H1 (cell line): ENCODE results near the gene GCH1.

Source experiments
- CEBPB ChIP-seq: IDR thresholded peaks from 2 replicates; pipeline ENCODE4 v1.6.1; 2012; ENCODE audit warnings: low read depth, low read length
- CTCF ChIP-seq, 3 experiments: IDR thresholded peaks; 1 replicate in 2 of 3; 2 replicates in 1 of 3; pipeline versions ENCODE4 v1.5.1 to v1.6.1; 2011; ENCODE audit warnings: low read length in 3 of 3, mild to moderate bottlenecking in 3 of 3, inconsistent platforms in 2 of 3, low read depth in 1 of 3, moderate library complexity in 1 of 3; ENCODE audit not compliant: insufficient read depth in 1 of 3; ENCODE audit errors: control extremely low read depth in 1 of 3
- EP300 ChIP-seq, 2 experiments: IDR thresholded peaks; 1 replicate in 1 of 2; 2 replicates in 1 of 2; pipeline ENCODE4 v1.6.1; 2011 to 2012; ENCODE audit warnings: low read depth in 2 of 2, low read length in 2 of 2, mild to moderate bottlenecking in 2 of 2, borderline replicate concordance in 1 of 2, inconsistent platforms in 1 of 2, moderate library complexity in 1 of 2
- FOSL1 ChIP-seq: IDR thresholded peaks from 2 replicates; pipeline ENCODE4 v1.6.1; 2011; ENCODE audit warnings: mild to moderate bottlenecking, low read depth, low read length, moderate library complexity; ENCODE audit not compliant: insufficient read depth
- JUND ChIP-seq: IDR thresholded peaks from 2 replicates; pipeline ENCODE4 v1.6.1; 2011; ENCODE audit warnings: mild to moderate bottlenecking, improper control_type of control experiment, low read length
- MAFK ChIP-seq: IDR thresholded peaks from 2 replicates; pipeline ENCODE4 v1.6.1; 2012; ENCODE audit warnings: low read depth, mild to moderate bottlenecking, improper control_type of control experiment, low read length
- POLR2A ChIP-seq, 2 experiments: IDR thresholded peaks; 1 replicate in 1 of 2; 2 replicates in 1 of 2; pipeline ENCODE4 v1.6.1; 2011; ENCODE audit warnings: low read depth in 2 of 2, low read length in 2 of 2, mild to moderate bottlenecking in 2 of 2; ENCODE audit errors: control extremely low read depth in 1 of 2
- POLR2AphosphoS5 ChIP-seq: IDR thresholded peaks from 2 replicates; pipeline ENCODE4 v1.6.1; 2011; ENCODE audit warnings: low read depth, low read length
- RNF2 ChIP-seq: fragments of 200-900, 300-1000 bp; sonication (generic); IDR thresholded peaks from 2 replicates; pipeline ENCODE4 v1.7.1; 2016; ENCODE audit warnings: borderline replicate concordance, low read depth, mild to moderate bottlenecking, antibody characterized with exemption, low read length; ENCODE audit not compliant: poor library complexity, severe bottlenecking; ENCODE audit errors: missing control alignments
- SIN3A ChIP-seq, 2 experiments: IDR thresholded peaks in 1 of 2; conservative IDR thresholded peaks in 1 of 2; 2 replicates each; pipeline ENCODE4 v1.6.1; 2011 to 2012; ENCODE audit warnings: low read length in 2 of 2, improper control_type of control experiment in 1 of 2, low read depth in 1 of 2, mild to moderate bottlenecking in 1 of 2

DNA sequence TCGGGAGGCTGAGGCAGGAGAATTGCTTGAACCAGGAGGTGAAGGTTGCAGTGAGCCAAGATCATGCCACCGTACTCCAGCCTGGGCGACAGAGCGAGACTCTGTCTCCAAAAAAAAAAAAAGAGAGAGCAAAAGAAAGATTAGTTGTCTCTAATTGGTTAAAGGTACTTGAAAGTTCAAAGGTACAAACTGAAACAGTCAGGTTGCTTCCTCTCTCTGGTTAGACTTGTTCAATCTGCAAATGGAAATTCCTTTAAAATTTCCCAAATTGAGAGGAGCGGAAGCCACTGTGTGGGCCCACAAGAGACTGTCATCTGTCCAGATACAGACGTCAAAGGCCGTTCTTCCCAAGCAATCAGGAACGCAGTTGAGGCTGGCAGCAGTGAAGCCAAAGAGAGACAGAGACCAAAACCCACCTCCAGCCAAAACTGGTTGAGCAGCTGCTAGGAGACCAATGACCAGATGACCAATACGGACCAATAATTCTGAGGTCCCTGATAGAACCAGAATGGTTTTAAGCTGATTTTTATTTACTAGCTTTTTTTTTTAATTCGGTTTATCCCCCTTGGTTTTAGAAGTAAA, 63.6 kb downstream of the GCH1 start:
- TF ChIP-seq POLR2A (IDR thresholded peaks at IDR 0.05; ENCODE audit: control extremely low read depth in 1 of 2, low read depth in 2 of 2, low read length in 2 of 2) (no peak), EP300 (IDR thresholded peaks at IDR 0.05; ENCODE audit: borderline replicate concordance in 1 of 2, low read depth in 2 of 2, low read length in 2 of 2) (no peak), CTCF (IDR thresholded peaks at IDR 0.05; ENCODE audit: control extremely low read depth in 1 of 3, insufficient read depth in 1 of 3, low read depth in 1 of 3, low read length in 3 of 3) (no peak), SIN3A (conservative IDR thresholded peaks at IDR 0.05 in 1 of 2, IDR thresholded peaks at IDR 0.05 in 1 of 2; ENCODE audit: low read depth in 1 of 2, low read length in 2 of 2) (no peak), FOSL1 (no peak), CEBPB (no peak), JUND (no peak), POLR2AphosphoS5 (no peak), RNF2 (no peak), MAFK (no peak)
